Thyroid gland (tissue), 4 donors: ENCODE results near the gene TBL1XR1.

Experiments
- POLR2A ChIP-seq, 2 donors: fragments of 450-650 bp; IDR thresholded peaks; one replicate each; pipeline ENCODE4 v1.6.1; 2017; ENCODE audit warnings: antibody characterized with exemption in 2 of 2, mild to moderate bottlenecking in 2 of 2, moderate library complexity in 1 of 2
- TF ChIP-seq, protein P1 (sequence below), 6 experiments: fragments of 200-600 bp in 3 of 6; fragments of 450-650 bp in 3 of 6; sonication (generic) in 3 of 6; IDR thresholded peaks; one replicate each; pipeline ENCODE4 v1.5.1; 2016 to 2019; ENCODE audit warnings: antibody characterized with exemption in 6 of 6, mild to moderate bottlenecking in 2 of 6, inconsistent platforms in 1 of 6, moderate library complexity in 1 of 6

GRCh38 chr3:177168431-177168830, 28.9 kb downstream of the TBL1XR1 start:
- TF ChIP-seq, protein P1, sequence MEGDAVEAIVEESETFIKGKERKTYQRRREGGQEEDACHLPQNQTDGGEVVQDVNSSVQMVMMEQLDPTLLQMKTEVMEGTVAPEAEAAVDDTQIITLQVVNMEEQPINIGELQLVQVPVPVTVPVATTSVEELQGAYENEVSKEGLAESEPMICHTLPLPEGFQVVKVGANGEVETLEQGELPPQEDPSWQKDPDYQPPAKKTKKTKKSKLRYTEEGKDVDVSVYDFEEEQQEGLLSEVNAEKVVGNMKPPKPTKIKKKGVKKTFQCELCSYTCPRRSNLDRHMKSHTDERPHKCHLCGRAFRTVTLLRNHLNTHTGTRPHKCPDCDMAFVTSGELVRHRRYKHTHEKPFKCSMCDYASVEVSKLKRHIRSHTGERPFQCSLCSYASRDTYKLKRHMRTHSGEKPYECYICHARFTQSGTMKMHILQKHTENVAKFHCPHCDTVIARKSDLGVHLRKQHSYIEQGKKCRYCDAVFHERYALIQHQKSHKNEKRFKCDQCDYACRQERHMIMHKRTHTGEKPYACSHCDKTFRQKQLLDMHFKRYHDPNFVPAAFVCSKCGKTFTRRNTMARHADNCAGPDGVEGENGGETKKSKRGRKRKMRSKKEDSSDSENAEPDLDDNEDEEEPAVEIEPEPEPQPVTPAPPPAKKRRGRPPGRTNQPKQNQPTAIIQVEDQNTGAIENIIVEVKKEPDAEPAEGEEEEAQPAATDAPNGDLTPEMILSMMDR (IDR thresholded peaks at IDR 0.05) = no peak
- no peak for TF ChIP-seq POLR2A (IDR thresholded peaks at IDR 0.05)
